CD4-positive, alpha-beta T cell treated with Interleukin-21 for 1 hour (primary cell): ENCODE results near the gene SEC14L2.

Experiments used
- DNase-seq: peaks from one replicate; pipeline ENCODE4 v3.0.0-alpha.2; 2020

Gene SEC14L2

DNA sequence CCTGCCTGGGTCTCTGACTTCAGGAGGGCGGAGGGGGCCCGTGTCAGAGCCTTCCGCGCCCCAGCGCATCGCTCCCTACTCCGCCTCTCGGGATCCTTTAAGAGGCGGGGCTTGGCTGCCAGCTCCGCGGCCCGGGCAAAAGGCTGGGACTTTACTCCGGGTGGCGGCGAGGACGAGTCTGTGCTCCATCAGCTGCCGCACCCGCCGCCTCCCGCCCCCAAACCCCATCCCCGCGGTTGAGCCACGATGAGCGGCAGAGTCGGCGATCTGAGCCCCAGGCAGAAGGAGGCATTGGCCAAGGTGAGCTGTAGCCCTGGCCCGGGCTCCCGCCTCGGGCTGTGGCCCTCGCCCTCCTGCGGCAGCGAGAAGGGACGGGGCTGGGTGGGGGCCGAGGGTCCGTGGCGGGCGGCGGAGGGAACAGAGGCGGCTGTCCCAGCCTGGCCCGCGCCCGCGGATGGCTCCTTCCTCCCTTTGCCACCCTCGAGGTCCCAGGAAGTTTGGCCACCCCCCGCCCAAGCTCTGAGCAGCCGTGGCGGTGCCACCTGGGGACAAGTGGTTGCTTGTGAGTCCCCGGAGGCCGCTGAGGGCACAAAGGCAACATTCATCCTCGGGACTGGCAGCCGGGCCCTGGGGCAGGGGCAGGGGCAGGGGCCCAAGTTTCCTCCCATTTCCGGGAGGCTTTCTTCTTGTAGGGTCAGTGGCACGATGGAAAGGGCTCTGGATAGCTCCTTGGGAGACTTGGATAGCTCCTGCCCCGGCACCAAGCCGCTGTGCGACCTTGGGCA is at the start of gene SEC14L2:
SEC14L2 (plus strand) TSS at position 148 of the 785 bp plus-strand sequence; CDS start at position 247, 99 bp downstream.
- peak; percentile 60 for DNase-seq

GRCh38 chr22:30347255-30347892 is 49.4 kb upstream of the SEC14L2 start:
- DNase-seq: no peak

GRCh38 chr22:30348404-30348803 is 48.4 kb upstream of the SEC14L2 start:
- DNase-seq: no peak

DNA sequence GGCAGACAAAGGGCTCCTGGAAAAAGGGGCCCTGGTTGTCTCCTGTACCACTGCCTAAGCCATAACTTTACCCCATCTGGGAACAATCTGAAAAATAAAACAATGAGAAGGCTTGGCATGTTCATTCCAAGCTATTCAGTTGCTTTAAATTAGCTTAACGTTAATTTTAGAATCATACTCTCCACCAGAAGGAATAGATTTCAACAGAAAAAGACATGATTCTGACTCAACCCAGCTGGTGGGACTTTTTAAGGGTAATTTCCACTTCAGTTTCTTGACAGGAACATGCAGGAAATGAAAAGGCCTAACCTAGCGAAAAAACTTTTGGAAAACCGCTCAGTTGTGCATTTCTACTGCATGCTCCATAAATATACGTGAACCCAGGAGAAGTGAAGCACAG is 48.0 kb upstream of the SEC14L2 start:
- DNase-seq: no peak

GRCh38 chr22:30351226-30351625 is 45.6 kb upstream of the SEC14L2 start:
- no peak for DNase-seq

DNA sequence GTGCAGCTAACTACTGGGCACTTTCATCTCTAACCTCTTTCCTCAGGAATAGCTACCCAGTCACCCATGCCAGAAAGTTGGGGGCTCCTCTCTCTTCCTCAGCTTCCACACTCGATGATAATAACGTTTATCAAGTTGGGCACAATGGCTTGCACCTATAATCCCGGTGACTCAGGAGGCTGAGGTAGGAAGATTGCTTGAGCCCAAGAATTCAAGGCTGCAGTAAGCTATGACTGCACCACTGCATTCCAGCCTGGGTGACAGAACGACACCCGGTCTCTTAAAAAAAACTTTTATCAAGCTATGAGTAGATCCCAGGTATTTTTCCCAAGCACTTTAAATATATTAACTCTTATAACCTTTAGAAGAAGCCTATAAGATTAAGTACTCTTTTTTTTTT is 42.2 kb upstream of the SEC14L2 start:
- no peak for DNase-seq

DNA sequence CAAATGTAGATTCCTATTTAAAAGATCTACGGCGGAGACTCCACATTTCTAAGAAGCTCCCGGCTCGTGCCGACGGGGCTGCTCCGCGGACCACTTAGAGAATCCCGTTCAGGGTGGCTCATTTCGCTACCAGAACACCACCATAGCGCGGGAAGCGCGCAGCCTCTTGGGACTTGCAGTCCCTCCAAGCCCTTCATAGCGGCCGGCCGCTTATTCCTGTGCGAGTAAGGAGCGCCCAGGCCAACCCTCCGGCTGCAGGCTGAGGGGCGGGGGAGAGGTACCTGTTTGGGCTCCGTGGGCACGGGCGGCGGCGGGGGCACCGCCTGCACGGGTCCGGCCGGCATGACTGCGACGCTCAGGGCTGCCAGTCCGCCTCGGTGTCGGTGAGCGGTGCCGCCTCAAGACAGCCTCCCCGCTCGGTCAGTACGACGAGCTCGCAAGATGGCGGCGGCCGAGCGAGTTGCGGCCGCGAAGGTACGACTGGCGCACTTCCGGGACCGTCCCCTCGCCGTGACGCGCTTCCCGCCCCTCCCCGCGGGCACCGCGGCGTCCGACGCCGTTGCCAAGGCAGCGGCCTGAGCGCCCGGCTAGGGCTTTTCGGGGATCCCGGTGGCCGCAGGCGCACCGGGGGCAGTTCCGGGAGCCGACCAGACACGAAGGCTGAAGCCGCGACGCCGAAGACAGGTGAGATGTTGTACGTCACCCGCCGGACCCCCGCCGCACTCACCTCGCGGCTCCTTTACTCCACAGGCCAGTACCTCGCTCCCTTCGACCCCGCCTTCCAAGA is 40.2 kb upstream of the SEC14L2 start, which contains the start of the genes CCDC157 and SF3A1:
CCDC157 (plus strand) TSS at position 559 of the 787 bp plus-strand sequence. CDS start 8,994 bp downstream, outside the sequence.
SF3A1 (minus strand) TSS at position 446 of the 787 bp plus-strand sequence; CDS start at position 344, 102 bp downstream.
- peak; percentile 87 for DNase-seq

DNA sequence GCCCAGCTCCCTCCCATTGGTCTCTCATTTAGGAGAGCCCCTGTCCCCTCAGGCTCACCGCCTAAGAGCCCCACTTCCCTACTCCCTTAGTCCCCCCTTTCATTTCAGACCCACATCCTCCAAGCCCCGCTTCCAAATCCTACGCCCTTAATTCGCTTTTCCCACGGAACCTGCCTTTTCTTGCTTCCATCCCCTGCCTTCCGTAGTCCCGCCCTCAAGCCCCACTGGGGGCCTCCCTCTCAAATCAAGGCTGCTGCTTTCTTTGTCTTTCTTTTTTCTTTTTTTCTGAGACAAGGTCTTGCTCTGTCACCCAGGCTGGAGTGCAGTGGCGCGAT is 39.6 kb upstream of the SEC14L2 start:
- no peak for DNase-seq

DNA sequence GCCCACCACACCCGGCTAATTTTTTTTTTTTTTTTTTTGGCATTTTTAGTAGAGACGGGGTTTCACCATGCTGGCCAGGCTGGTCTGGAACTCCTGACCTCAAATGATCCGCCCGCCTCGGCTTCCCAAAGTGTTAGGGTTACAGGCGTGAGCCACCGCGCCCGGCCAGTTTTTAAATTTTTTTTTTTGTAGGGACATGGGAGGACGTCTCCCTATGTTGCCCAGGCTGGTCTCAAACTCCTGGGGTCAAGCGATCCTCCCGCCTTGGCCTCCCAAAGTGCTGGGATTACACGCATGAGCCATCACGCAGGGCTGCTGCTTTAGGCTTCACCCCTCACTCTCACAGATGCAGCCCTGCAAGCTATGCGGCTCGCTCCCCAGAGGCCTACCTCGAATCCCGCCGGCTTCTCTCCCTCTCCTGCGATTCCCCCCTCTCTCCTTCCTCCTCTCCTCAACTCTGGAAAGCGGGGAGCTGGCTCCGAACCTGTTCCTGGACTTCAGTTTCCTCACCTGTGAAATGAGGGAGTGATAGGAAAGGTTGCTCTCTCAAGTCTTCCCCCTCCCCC is 39.1 kb upstream of the SEC14L2 start:
- DNase-seq: no peak

DNA sequence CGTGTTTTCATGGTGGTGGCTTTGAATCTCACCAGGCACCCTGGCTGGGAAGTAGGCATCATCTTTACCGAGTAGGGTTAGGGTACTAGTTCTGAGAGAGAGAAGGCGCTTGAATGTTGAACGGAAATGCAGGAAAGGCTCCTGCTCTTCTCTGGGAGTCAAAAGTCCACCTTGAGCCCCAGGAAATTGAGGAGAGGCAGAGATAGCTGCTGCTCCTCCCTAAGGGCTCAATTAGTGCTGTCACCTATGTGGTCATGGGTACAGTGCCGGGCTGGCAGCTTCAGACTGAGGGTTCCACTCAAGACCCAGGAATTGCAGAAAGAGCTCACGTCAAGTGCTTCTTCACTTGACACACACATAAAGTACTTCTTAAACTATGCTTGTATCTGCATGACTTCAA is 38.3 kb upstream of the SEC14L2 start:
- DNase-seq: no peak

DNA sequence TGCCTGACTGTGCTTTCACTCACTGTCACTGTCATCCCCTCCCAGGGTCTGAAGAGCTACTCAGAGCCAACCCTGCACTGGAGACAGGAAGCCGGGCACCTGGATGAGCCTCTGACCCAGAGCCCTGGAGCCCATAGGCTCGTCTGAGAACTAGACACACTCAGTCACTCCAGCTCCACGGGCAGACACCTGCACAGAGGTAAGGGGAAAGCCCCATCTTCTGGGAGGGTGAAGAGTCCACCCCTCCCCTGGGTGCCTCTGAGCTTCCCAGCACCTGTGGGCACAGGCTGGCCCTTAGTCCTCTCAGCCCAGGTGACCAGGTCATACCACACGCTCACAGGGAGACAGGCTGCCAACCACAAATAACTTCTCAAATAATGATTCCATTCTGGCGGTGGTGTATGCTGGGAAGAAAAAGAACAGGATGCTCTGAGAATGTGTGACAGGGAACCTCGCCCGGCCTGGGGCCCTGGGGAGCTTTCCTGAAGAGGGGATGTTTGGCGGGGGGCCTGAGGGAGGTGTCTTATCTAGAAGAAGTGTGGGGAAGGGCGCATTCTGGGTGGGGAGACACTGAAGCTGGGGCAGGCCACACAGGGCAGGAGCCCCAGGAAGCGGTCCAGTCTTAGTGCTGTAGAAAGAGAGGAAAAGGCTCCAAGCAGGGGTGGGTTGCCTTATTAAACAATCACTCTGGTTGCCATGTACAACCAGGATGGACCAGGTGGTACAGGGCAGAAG is 34.7 kb upstream of the SEC14L2 start:
- DNase-seq: no peak

DNA sequence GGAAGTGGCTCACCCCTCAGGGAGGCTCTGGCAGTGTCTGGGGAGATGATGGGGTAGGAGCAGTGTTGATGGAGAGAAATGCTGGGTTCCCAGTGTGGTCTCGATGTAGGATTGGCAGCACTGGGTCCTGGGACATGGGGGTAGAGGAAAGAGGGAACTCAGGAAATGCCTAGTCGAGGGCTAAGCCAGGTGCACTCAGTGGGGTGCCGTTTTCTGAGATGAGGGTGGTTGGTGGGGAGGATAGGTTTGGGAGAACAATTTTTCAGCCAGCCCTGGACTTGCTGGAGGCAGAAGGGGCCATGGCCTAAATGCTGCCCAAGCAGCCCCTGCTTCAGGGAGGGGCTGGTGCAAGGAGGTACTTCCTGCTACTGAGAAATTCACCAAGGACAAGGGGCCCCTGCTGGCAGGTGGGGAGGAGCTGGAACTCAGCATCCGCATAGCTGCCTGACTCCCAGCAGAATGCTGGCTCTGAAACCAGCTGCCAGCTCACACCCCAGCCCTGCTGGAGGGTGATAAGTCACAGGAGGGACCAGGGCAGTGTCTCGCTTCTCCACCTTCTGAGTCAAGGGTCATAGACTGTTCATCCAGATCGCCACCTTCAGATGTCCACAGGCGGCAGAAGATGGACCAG is 34.1 kb upstream of the SEC14L2 start:
- no peak for DNase-seq

- no peak for DNase-seq
These were observed 30.9 kb upstream of the SEC14L2 start for GRCh38 chr22:30365891-30366290.

DNA sequence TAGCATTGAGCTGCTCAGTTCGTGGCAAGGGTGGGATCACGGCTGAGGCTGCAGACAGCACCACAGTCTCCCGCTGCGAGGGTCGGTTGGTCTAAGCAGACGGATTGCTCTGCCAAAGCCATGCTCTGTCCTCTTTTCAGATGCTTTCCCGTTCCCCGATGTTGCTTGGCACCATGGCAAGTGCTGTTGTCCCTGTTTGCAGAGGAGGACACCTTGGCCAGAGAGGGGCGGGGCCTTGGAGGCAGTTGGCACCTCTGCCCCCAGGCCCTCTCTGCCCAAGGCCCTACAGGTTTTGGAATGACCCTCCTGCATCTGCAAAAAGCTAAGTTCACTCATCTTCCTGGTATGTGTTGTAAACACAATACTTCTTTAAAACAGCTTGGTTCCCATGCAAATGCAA is 28.4 kb upstream of the SEC14L2 start:
- no peak for DNase-seq

DNA sequence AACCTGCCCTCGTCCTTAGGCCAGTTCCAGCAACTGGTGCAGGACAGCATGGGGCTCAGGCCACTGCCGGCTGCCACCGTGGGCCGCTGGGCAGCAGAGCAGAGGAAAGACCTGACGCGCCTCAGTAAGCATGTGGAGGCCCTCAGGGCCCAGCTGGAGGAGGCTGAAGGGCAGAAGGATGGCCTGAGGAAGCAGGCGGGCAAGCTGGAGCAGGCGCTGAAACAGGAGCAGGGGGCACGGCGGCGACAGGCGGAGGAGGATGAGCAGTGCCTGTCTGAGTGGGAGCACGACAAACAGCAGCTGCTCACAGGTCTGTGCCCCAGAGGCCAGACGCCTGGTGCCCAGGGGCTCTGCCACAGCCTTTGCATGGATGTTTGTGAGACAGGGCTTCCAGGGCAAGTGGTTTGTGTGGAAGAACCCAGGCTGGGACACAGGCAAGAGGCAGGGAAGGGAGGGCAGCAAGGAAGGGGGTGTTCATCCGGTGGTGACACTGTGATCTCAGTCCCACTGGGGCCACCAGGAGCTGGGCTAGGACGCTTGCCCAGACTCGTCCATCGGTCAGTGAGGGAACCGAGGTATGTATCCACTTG is 26.1 kb upstream of the SEC14L2 start:
- DNase-seq: no peak

GRCh38 chr22:30371321-30371720 is 25.5 kb upstream of the SEC14L2 start:
- DNase-seq: no peak

DNA sequence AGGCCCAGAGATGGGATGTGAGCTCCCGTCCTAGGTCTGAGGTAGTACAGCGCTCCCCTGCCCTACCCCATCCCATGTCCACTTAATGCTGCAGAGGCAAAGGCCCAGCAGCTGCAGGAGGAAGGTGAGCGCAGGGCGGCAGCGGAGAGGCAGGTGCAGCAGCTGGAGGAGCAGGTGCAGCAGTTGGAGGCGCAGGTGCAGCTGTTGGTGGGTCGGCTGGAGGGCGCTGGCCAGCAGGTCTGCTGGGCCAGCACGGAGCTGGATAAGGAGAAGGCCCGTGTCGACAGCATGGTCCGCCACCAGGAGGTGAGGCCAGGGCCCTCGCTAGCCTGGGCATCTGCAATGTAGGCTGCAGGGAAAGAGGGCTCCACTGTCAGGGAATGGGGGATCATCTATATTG is 24.8 kb upstream of the SEC14L2 start:
- no peak for DNase-seq

GRCh38 chr22:30372915-30373314 is 23.9 kb upstream of the SEC14L2 start:
- DNase-seq: no peak

DNA sequence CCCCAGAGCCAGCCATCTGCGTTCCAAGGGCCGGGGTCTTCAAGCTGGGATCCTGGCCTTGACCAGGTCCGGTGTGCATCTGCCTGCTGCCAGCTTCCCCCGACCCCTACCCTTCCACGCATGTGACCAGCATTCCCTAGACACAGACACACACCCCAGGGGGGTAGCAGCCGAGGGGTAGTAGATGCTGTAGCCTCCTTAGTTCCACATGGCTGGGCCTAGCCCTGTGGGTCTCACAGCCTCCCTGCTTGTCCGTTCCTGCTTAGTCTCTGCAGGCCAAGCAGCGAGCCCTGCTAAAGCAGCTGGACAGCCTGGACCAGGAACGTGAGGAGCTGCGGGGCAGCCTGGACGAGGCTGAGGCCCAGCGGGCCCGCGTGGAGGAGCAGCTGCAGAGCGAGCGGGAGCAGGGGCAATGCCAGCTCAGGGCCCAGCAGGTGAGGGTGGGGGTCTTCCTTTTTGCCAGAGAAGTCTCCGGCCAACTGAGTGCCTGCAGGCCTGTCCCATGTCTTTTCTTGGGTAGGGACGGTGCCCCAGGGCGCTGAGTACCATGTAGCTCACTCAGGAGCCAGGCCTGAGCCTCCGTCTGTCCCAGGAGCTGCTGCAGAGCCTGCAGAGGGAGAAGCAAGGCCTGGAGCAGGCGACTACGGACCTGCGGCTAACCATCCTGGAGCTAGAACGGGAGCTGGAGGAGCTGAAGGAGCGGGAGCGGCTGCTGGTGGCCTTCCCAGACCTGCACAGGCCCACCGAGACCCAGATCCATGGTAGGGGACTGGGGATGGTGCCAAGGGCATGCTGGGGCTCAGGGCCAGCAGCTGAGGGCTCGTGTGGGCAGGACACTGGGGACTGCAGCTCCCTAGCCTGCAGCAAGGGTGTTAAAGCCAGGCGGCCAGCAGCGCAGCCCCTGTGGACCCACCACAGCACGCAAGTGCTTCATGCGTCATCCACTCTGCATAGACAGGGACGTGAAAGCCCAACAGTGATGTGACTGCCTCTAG is 23.2 kb upstream of the SEC14L2 start:
- no peak for DNase-seq

DNA sequence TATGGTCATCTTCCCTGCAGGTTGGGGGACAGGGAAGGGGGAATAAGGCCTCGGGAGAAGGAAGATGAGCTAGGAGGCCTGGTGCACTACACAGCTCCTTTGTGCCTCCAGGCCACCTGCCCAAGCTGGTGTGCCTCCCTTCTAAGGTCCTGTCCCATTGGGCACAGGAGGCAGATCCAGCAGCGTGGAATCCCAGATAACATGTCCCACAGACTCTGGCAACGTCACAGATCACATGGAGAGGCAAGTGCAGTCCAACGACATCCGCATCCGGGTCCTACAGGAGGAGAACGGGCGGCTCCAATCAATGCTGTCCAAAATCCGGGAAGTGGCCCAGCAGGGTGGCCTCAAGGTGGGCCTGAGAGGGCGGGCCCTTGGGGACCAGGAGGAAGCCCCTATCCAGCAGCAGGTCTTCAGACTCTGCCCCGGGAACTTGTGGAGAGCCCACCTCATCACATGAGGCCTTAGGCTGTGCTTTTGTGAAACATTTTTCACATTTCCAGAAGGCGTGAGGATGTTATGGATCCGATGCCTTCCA is 21.4 kb upstream of the SEC14L2 start:
- no peak for DNase-seq
